ENCODE data around the gene ZNF331. TPM values are rescaled to one million over a fixed set of nuclear protein-coding genes. Genes with fewer than 3 reads are reported as not detected.
A peak's percentile ranks its signal among the peaks of the same experiment; 100 is the strongest.

The ZNF331 gene
- polyA plus RNA-seq, 3 donors: 6.6 to 42.4 (median 9.5) TPM

DNA sequence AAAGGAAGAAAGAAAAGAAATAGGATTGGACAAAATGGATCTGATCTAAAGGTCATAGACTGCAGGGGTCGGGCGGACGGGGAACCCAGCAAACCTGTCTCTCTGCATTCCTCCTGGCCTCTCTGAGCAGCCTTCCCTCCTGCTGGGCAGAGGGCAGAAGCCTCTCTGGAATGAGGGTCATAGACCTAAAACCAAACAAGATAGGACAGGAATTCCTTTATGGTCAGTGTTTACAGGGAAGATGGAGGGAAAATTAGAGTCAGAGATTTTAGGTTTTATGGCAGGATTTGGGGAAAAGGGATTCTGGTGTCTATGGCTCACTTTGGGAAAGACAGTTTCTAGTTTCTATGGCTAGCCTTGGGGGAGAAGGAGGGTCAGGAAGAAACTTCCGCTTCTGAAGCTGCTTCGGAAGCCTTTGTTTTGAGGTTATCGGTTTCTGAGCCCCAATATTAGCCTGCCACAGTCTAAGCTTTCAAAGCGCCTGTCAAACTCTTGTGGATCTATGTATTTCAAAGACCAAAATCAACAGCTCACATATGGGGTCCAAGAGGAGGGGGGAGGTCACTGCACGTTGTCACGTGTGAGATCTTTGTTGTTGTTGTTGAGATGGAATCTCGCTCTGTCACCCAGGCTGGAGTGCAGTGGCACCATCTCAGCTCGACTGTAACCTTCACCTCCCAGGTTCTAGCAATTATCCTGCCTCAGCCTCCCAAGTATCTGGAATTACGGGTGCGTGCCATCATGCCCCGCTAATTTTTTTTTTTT, 75.0 kb downstream of the ZNF331 start:
- H3K4me1 ChIP-seq (ENCODE audit: control insufficient read depth in 1 of 2, insufficient read depth in 2 of 2, low read length in 2 of 2): no peaks in the 10 kb centered on the region
- H3K9ac ChIP-seq (ENCODE audit: insufficient read depth, low read length, poor library complexity, severe bottlenecking): no peak overlapping the region
- H4K20me1 ChIP-seq (ENCODE audit: insufficient read depth, low read length): no peaks in the 10 kb centered on the region
- WGBS (ENCODE audit: insufficient coverage): 100% methylated on average over 3 of the region's 14 CpGs
- no peak for DNase-seq
- H3K4me2 ChIP-seq (replicated peaks; ENCODE audit: extremely low read depth, low read length, poor library complexity, severe bottlenecking): no peak overlapping the region
- no peaks in the 10 kb centered on the region for H3K4me1 Mint-ChIP-seq
- H3K9me3 Mint-ChIP-seq: peaks cover 5 to 38% (median 14%) of the 10 kb centered on the region in 7 donors
- H3K4me3 Mint-ChIP-seq: no peak overlapping the region
- no peak overlapping the region for H2AFZ ChIP-seq (ENCODE audit: insufficient read depth, low read depth, low read length, poor library complexity, severe bottlenecking)
- H3K36me3 ChIP-seq (replicated peaks in 1 of 2; ENCODE audit: control insufficient read depth in 1 of 2, insufficient read depth in 2 of 2, low read length in 2 of 2): no peaks in the 10 kb centered on the region
- no peak overlapping the region for H3K4me3 ChIP-seq (replicated peaks in 1 of 3; ENCODE audit: low read depth in 2 of 3, low read length in 3 of 3)
- no peaks in the 10 kb centered on the region for H3K36me3 Mint-ChIP-seq
- intact Hi-C loops (cut with micrococcal nuclease): no loop called here
- H3K27ac Mint-ChIP-seq: no peak overlapping the region
- H3K27me3 Mint-ChIP-seq (ENCODE audit: low read depth in 3 of 3): peaks cover 2 to 6% (median 3%) of the 10 kb centered on the region in 3 donors
- TF ChIP-seq, protein P1, sequence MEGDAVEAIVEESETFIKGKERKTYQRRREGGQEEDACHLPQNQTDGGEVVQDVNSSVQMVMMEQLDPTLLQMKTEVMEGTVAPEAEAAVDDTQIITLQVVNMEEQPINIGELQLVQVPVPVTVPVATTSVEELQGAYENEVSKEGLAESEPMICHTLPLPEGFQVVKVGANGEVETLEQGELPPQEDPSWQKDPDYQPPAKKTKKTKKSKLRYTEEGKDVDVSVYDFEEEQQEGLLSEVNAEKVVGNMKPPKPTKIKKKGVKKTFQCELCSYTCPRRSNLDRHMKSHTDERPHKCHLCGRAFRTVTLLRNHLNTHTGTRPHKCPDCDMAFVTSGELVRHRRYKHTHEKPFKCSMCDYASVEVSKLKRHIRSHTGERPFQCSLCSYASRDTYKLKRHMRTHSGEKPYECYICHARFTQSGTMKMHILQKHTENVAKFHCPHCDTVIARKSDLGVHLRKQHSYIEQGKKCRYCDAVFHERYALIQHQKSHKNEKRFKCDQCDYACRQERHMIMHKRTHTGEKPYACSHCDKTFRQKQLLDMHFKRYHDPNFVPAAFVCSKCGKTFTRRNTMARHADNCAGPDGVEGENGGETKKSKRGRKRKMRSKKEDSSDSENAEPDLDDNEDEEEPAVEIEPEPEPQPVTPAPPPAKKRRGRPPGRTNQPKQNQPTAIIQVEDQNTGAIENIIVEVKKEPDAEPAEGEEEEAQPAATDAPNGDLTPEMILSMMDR (IDR thresholded peaks at IDR 0.05): no peak
- no peak overlapping the region for H3K27ac ChIP-seq (ENCODE audit: low read depth in 1 of 2, low read length in 2 of 2)
- H3K27me3 ChIP-seq (ENCODE audit: control insufficient read depth in 2 of 2, insufficient read depth in 2 of 2, low read length in 2 of 2): no peaks in the 10 kb centered on the region
- H3K79me2 ChIP-seq (ENCODE audit: insufficient read depth, low read length): no peaks in the 10 kb centered on the region
- H3K9me3 ChIP-seq (replicated peaks in 1 of 2; ENCODE audit: control insufficient read depth in 1 of 2, insufficient read depth in 1 of 2, low read length in 2 of 2): peaks cover 0 to 10% of the 10 kb centered on the region in 2 donors

DNA sequence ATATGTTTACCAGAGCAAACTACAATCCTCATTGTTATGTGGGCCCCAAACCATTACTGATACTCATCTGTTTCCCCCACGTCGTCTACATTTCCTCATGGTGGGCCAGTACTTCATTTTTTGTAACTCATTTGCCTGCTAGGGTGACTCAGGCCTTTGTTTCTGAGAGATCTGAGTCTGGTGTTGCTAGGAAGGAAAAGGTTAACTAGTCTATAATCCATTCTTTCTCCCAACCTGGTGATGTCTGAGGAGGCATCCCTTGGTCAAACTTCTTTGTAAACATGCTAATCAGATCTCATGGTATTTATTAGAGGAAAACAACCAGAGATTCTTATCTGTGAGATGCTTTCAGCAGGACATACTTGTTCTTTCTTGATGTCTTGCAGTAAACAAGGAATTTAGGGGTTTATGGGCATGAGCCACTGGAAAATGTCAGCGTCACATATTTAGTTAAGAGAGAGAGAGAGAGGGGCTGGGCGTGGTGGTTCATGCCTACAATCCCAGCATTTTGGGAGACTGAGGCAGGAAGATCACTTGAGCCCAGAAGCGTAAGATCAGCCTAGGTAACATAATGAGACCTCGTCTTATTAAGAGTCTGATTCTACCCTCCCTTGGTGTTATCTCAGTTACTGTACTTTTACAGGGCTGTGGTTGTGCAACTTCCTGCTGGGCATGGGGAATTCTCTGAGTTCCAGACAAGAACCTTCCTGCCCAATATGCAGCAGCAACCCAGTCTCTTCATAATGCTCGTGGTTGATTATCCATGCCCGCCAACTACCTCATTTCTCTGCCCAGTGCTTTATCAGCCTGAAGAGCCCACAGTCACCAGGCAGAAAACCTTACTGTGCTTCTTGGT, 84.2 kb downstream of the ZNF331 start:
- Mint-ChIP-seq H3K9me3 (peaks cover 0 to 17% (median 4%) of the 10 kb centered on the region in 7 donors), H3K4me3 (no peak overlapping the region), H3K27me3 (ENCODE audit: low read depth in 3 of 3) (peaks cover 5 to 10% (median 7%) of the 10 kb centered on the region in 3 donors), H3K4me1 (peaks cover 6% of the 10 kb centered on the region), H3K27ac (no peak overlapping the region), H3K36me3 (no peaks in the 10 kb centered on the region)
- H2AFZ ChIP-seq (ENCODE audit: insufficient read depth, low read depth, low read length, poor library complexity, severe bottlenecking): no peak overlapping the region
- H3K9me3 ChIP-seq (replicated peaks in 1 of 2; ENCODE audit: control insufficient read depth in 1 of 2, insufficient read depth in 1 of 2, low read length in 2 of 2): peaks cover 0 to 1% of the 10 kb centered on the region in 2 donors
- WGBS (ENCODE audit: insufficient coverage): 30% methylated on average over 3 of the region's 8 CpGs
- no peaks in the 10 kb centered on the region for H3K27me3 ChIP-seq (ENCODE audit: control insufficient read depth in 2 of 2, insufficient read depth in 2 of 2, low read length in 2 of 2)
- H3K36me3 ChIP-seq (replicated peaks in 1 of 2; ENCODE audit: control insufficient read depth in 1 of 2, insufficient read depth in 2 of 2, low read length in 2 of 2): no peaks in the 10 kb centered on the region
- H3K4me1 ChIP-seq (ENCODE audit: control insufficient read depth in 1 of 2, insufficient read depth in 2 of 2, low read length in 2 of 2): no peaks in the 10 kb centered on the region
- no peaks in the 10 kb centered on the region for H3K79me2 ChIP-seq (ENCODE audit: insufficient read depth, low read length)
- H3K4me3 ChIP-seq (replicated peaks in 1 of 3; ENCODE audit: low read depth in 2 of 3, low read length in 3 of 3): no peak overlapping the region
- no peak overlapping the region for H3K4me2 ChIP-seq (replicated peaks; ENCODE audit: extremely low read depth, low read length, poor library complexity, severe bottlenecking)
- TF ChIP-seq, protein P1 (IDR thresholded peaks at IDR 0.05): no peak
- DNase-seq: peak in 1 of 3 donors; percentile 6
- H3K27ac ChIP-seq (ENCODE audit: low read depth in 1 of 2, low read length in 2 of 2): no peak overlapping the region
- intact Hi-C loops (cut with micrococcal nuclease): no loop called here
- no peak overlapping the region for H3K9ac ChIP-seq (ENCODE audit: insufficient read depth, low read length, poor library complexity, severe bottlenecking)
- no peaks in the 10 kb centered on the region for H4K20me1 ChIP-seq (ENCODE audit: insufficient read depth, low read length)

Data from CD14-positive monocyte (primary cell).